H1 (cell line): ENCODE data around the gene SETD1B. TPM values are rescaled to one million over a fixed set of nuclear protein-coding genes. Genes with fewer than 3 reads are reported as not detected.

Experiments
- CTCF ChIA-PET: fragments of 300-600 bp; sonication (Branson Sonifier 250); formaldehyde crosslinking; loops from one replicate; lab custom pipeline; 2021; ENCODE audit not compliant: partially characterized antibody; lab: Charles Lee
- POLR2A ChIA-PET: fragments of 300-600 bp; sonication (Branson Sonifier 250); formaldehyde crosslinking; loops from one replicate; lab custom pipeline; 2021; ENCODE audit warnings: inconsistent platforms; ENCODE audit not compliant: partially characterized antibody; lab: Charles Lee
- DNase-seq, 2 experiments: peaks; one replicate each; pipeline versions ENCODE4 v3.0.0 to v3.0.0-alpha.2; 2010 to 2022; ENCODE audit warnings: low spot score in 2 of 2, low read depth in 1 of 2, mixed read lengths in 1 of 2
- FAIRE-seq: peaks from 2 replicates; lab custom pipeline; 2011; peaks lifted over from hg19 to GRCh38; lab: Jason Lieb, UNC
- H2AFZ ChIP-seq: 2 replicates; pipeline ENCODE4 v1.8.1; 2012; ENCODE audit warnings: low read length, inconsistent platforms
- H2AK5ac ChIP-seq: 2 replicates; pipeline ENCODE4 v1.6.1; 2013; ENCODE audit warnings: low read depth, low read length
- H2BK120ac ChIP-seq: replicated peaks from 2 replicates; pipeline ENCODE3; 2013; ENCODE audit warnings: low read depth, low read length, inconsistent platforms
- H2BK12ac ChIP-seq: 2 replicates; pipeline ENCODE4 v1.6.1; 2013; ENCODE audit warnings: low read depth, low read length
- H2BK15ac ChIP-seq: 2 replicates; pipeline ENCODE4 v1.6.1; 2013; ENCODE audit warnings: low read length
- H2BK20ac ChIP-seq: 2 replicates; pipeline ENCODE4 v1.6.1; 2013; ENCODE audit warnings: low read length
- H2BK5ac ChIP-seq: 2 replicates; pipeline ENCODE4 v1.6.1; 2013; ENCODE audit warnings: low read depth, low read length
- H3K14ac ChIP-seq: 2 replicates; pipeline ENCODE4 v1.6.1; 2013; ENCODE audit warnings: inconsistent platforms; ENCODE audit not compliant: insufficient read length
- H3K18ac ChIP-seq: 2 replicates; pipeline ENCODE4 v1.6.1; 2013; ENCODE audit warnings: low read length; ENCODE audit errors: extremely low read depth
- H3K23ac ChIP-seq: 2 replicates; pipeline ENCODE4 v1.6.1; 2013; ENCODE audit warnings: inconsistent platforms; ENCODE audit not compliant: insufficient read length
- H3K23me2 ChIP-seq: 2 replicates; pipeline ENCODE4 v1.6.1; 2013; ENCODE audit warnings: low read depth, low read length
- H3K27ac ChIP-seq: 2 replicates; pipeline ENCODE4 v1.6.1; 2011; ENCODE audit warnings: low read depth, low read length, inconsistent platforms
- H3K27me3 ChIP-seq, 4 experiments: replicated peaks in 1 of 4; 1 replicate in 1 of 4; 2 replicates in 3 of 4; pipeline versions ENCODE4 v1.6.1 to v1.8.1; 2011 to 2013; ENCODE audit warnings: low read length in 3 of 4, mild to moderate bottlenecking in 3 of 4, inconsistent platforms in 2 of 4, mixed read lengths in 2 of 4, moderate library complexity in 1 of 4; ENCODE audit not compliant: control insufficient read depth in 3 of 4, insufficient read depth in 3 of 4; ENCODE audit errors: extremely low read depth in 1 of 4
- H3K36me3 ChIP-seq, 4 experiments: 2 replicates each; pipeline versions ENCODE4 v1.6.1 to v1.8.1; 2011 to 2013; ENCODE audit warnings: mild to moderate bottlenecking in 4 of 4, low read length in 3 of 4, moderate library complexity in 2 of 4, control low read depth in 1 of 4, inconsistent platforms in 1 of 4; ENCODE audit not compliant: insufficient read depth in 4 of 4, control insufficient read depth in 2 of 4
- H3K4ac ChIP-seq: replicated peaks from 2 replicates; pipeline ENCODE3; 2013; ENCODE audit warnings: low read length, low read depth, mixed read lengths, inconsistent platforms; ENCODE audit not compliant: insufficient read length
- H3K4me1 ChIP-seq, 4 experiments: replicated peaks in 1 of 4; 1 replicate in 1 of 4; 2 replicates in 3 of 4; pipeline versions ENCODE4 v1.6.1 to v1.8.1; 2011 to 2013; ENCODE audit warnings: low read length in 3 of 4, inconsistent platforms in 2 of 4, mixed read lengths in 1 of 4; ENCODE audit not compliant: insufficient read depth in 4 of 4, control insufficient read depth in 3 of 4
- H3K4me2 ChIP-seq, 2 experiments: 2 replicates each; pipeline versions ENCODE4 v1.6.1 to v1.8.1; 2011 to 2013; ENCODE audit warnings: low read depth in 2 of 2, low read length in 2 of 2, control low read depth in 1 of 2, inconsistent platforms in 1 of 2, mild to moderate bottlenecking in 1 of 2; ENCODE audit not compliant: insufficient read depth in 1 of 2
- H3K4me3 ChIP-seq, 4 experiments: fragments of 200-600, 300-600 bp in 1 of 4; sonication (generic), shearing (Covaris generic), sonication (Bioruptor Twin) in 1 of 4; 2 replicates each; pipeline versions ENCODE4 v1.5.1 to v1.8.1; 2011 to 2016; ENCODE audit warnings: low read length in 4 of 4, low read depth in 3 of 4, control low read depth in 2 of 4, inconsistent platforms in 2 of 4, mild to moderate bottlenecking in 2 of 4, mixed read lengths in 1 of 4, moderate library complexity in 1 of 4; ENCODE audit not compliant: insufficient read depth in 2 of 4; ENCODE audit errors: extremely low read depth in 1 of 4
- H3K56ac ChIP-seq: replicated peaks from 2 replicates; pipeline ENCODE3; 2013; ENCODE audit warnings: low read depth, mild to moderate bottlenecking, mixed read lengths, low read length, inconsistent platforms; ENCODE audit not compliant: insufficient read length
- H3K79me1 ChIP-seq: 2 replicates; pipeline ENCODE4 v1.6.1; 2013; ENCODE audit warnings: low read depth, low read length, control low read depth
- H3K79me2 ChIP-seq, 2 experiments: 2 replicates each; pipeline versions ENCODE4 v1.6.1 to v1.8.1; 2012 to 2013; ENCODE audit warnings: low read length in 2 of 2, mild to moderate bottlenecking in 2 of 2, inconsistent platforms in 1 of 2; ENCODE audit not compliant: insufficient read depth in 2 of 2, control insufficient read depth in 1 of 2
- H3K9ac ChIP-seq, 4 experiments: replicated peaks in 1 of 4; 1 replicate in 1 of 4; 2 replicates in 3 of 4; pipeline versions ENCODE4 v1.6.1 to v1.8.1; 2011 to 2013; ENCODE audit warnings: low read depth in 3 of 4, low read length in 3 of 4, control low read depth in 2 of 4, mild to moderate bottlenecking in 2 of 4, moderate library complexity in 2 of 4, inconsistent platforms in 1 of 4; ENCODE audit errors: extremely low read depth in 1 of 4
- H3K9me3 ChIP-seq, 2 experiments: 2 replicates each; pipeline versions ENCODE4 v1.6.1 to v1.8.1; 2012 to 2013; ENCODE audit warnings: mild to moderate bottlenecking in 2 of 2, moderate library complexity in 2 of 2, control low read depth in 1 of 2, inconsistent platforms in 1 of 2, low read depth in 1 of 2, low read length in 1 of 2, mixed read lengths in 1 of 2; ENCODE audit not compliant: insufficient read depth in 2 of 2
- H4K20me1 ChIP-seq, 2 experiments: replicated peaks in 1 of 2; 2 replicates each; pipeline versions ENCODE3 to v1.8.1; 2011 to 2013; ENCODE audit warnings: inconsistent platforms in 2 of 2, low read length in 2 of 2, mild to moderate bottlenecking in 1 of 2; ENCODE audit not compliant: insufficient read depth in 2 of 2, control insufficient read depth in 1 of 2
- H4K5ac ChIP-seq: 2 replicates; pipeline ENCODE4 v1.6.1; 2013; ENCODE audit warnings: low read length, low read depth, mixed read lengths, inconsistent platforms; ENCODE audit not compliant: insufficient read length
- H4K8ac ChIP-seq: 2 replicates; pipeline ENCODE4 v1.8.0; 2013; ENCODE audit warnings: mild to moderate bottlenecking, moderate library complexity, low read length, inconsistent platforms; ENCODE audit not compliant: insufficient read depth; ENCODE audit errors: extremely low read depth
- H4K91ac ChIP-seq: replicated peaks from 2 replicates; pipeline ENCODE3; 2013; ENCODE audit warnings: low read length, mixed read lengths, inconsistent platforms; ENCODE audit not compliant: insufficient read length
- ATF3 ChIP-seq: IDR thresholded peaks from 2 replicates; pipeline ENCODE4 v1.6.1; 2011; ENCODE audit warnings: low read depth, mild to moderate bottlenecking, low read length; ENCODE audit not compliant: insufficient read depth
- BRCA1 ChIP-seq: IDR thresholded peaks from 2 replicates; pipeline ENCODE4 v1.6.1; 2012; ENCODE audit warnings: low read depth, low read length, improper control_type of control experiment
- CTBP2 ChIP-seq: IDR thresholded peaks from 2 replicates; pipeline ENCODE4 v1.7.0; 2011; ENCODE audit warnings: borderline replicate concordance, mild to moderate bottlenecking, moderate library complexity, mixed read lengths, low read length; ENCODE audit not compliant: insufficient read depth, insufficient read length
- FOSL1 ChIP-seq: IDR thresholded peaks from 2 replicates; pipeline ENCODE4 v1.6.1; 2011; ENCODE audit warnings: mild to moderate bottlenecking, low read depth, low read length, moderate library complexity; ENCODE audit not compliant: insufficient read depth
- MAX ChIP-seq: IDR thresholded peaks from 2 replicates; pipeline ENCODE4 v1.6.1; 2012; ENCODE audit warnings: inconsistent platforms
- POLR2A ChIP-seq, 2 experiments: IDR thresholded peaks; 1 replicate in 1 of 2; 2 replicates in 1 of 2; pipeline ENCODE4 v1.6.1; 2011; ENCODE audit warnings: low read depth in 2 of 2, low read length in 2 of 2, mild to moderate bottlenecking in 2 of 2; ENCODE audit errors: control extremely low read depth in 1 of 2
- SIX5 ChIP-seq: IDR thresholded peaks from 2 replicates; pipeline ENCODE4 v1.6.1; 2011; ENCODE audit warnings: mild to moderate bottlenecking, low read depth, low read length
- TAF1 ChIP-seq: IDR thresholded peaks from 2 replicates; pipeline ENCODE4 v1.6.1; 2011; ENCODE audit warnings: mild to moderate bottlenecking, low read depth, low read length
- TBP ChIP-seq: IDR thresholded peaks from 2 replicates; pipeline ENCODE4 v1.6.1; 2011; ENCODE audit warnings: low read depth, low read length, improper control_type of control experiment
- TEAD4 ChIP-seq: IDR thresholded peaks from 2 replicates; pipeline ENCODE4 v1.6.1; 2012; ENCODE audit warnings: low read depth, low read length, inconsistent platforms, mixed read lengths
- WGBS, 2 experiments: shearing (Covaris generic) in 1 of 2; methylation state at CpG; one replicate each; pipeline versions ENCODE4 v1.1.6 to v1.1.7; 2013 to 2015; ENCODE audit warnings: low lambda C conversion rate in 2 of 2, mixed read lengths in 2 of 2, inconsistent platforms in 1 of 2, low coverage in 1 of 2, missing lambda C conversion rate in 1 of 2; ENCODE audit not compliant: insufficient replicate concordance in 2 of 2, insufficient coverage in 1 of 2, insufficient read length in 1 of 2; ENCODE audit errors: extremely low coverage in 1 of 2, missing lambda C conversion rate in 1 of 2; 5-methylcytosine and 5-hydroxymethylcytosine counted together
- polyA plus RNA-seq, 7 experiments: library from polyadenylated mRNA; depleted of rRNA in 3 of 7; stranded (reverse) in 5 of 7; unstranded in 2 of 7; fragments of >200 nt in 5 of 7; fragments of 200-250 nt in 2 of 7; gene quantifications; 1 replicate in 5 of 7; 2 replicates in 1 of 7; 4 replicates in 1 of 7; pipeline versions ENCODE4 v1.2.1 to v1.2.3, GENCODE V29; 2011 to 2013; ENCODE audit warnings: missing spikeins in 2 of 7, mixed read lengths in 2 of 7
- total RNA-seq: library from RNA; stranded (reverse); fragmentation: NEBNext Ultra II Directional; extraction: Animal tissue kit (Norgen Biotek cat#: 25700); gene quantifications from 2 replicates; pipeline ENCODE4 v1.2.1, GENCODE V29; 2021
- TF ChIP-seq, protein P1 (sequence below): IDR thresholded peaks from 2 replicates; pipeline ENCODE4 v1.6.1; 2012; ENCODE audit warnings: inconsistent platforms

The SETD1B gene
- total and polyA plus RNA-seq, 2 of the 8 experiments (the other 6 are each of a cell fraction or from before 2014, with no cell fraction given): 1.3 to 17.7 TPM

GRCh38 chr12:121774968-121775474, 28.8 kb upstream of the SETD1B start:
- Histone ChIP-seq H3K9me3 (no peaks in the 10 kb centered on the region), H3K4ac (peak overlapping the region; percentile 71), H4K20me1 (peaks cover 0 to 4% of the 10 kb centered on the region in 2 experiments), H3K79me2 (no peaks in the 10 kb centered on the region), H3K14ac (no peak overlapping the region), H3K27me3 (no peaks in the 10 kb centered on the region), H3K27ac (peak overlapping the region; percentile 45; the same call in 1 of the 2 replicates), H4K91ac (peak overlapping the region; percentile 90), H4K5ac (peak overlapping the region; percentile 36), H3K18ac (peak overlapping the region; percentile 83), H2BK20ac (peak overlapping the region; percentile 7; the same call in 1 of the 2 replicates), H2AK5ac (no peak overlapping the region), H3K9ac (no peak overlapping the region; a peak in 2 of 7 replicates), H2BK120ac (no peak overlapping the region), H3K56ac (peak overlapping the region; percentile 3), H3K4me3 (no peak overlapping the region), H4K8ac (0 out of 2 replicates have a peak overlapping the region, but pooled peaks have one; percentile 69), H2BK15ac (no peak overlapping the region), H2BK5ac (peak overlapping the region; percentile 76), H3K79me1 (no peaks in the 10 kb centered on the region), H3K4me2 (peak overlapping the region; percentile 7 to 26; a peak in 3 of 4 replicates), H3K4me1 (peaks cover 0 to 18% (median 14%) of the 10 kb centered on the region in 4 experiments; a peak in 6 of 7 replicates), H3K36me3 (no peaks in the 10 kb centered on the region; a peak in 3 of 8 replicates), H3K23ac (no peak overlapping the region), H3K23me2 (no peaks in the 10 kb centered on the region), H2AFZ (no peak overlapping the region), H2BK12ac (0 out of 2 replicates have a peak overlapping the region, but pooled peaks have one; percentile 68)
- DNase-seq (no peak), FAIRE-seq (no peak)
- 54% methylated on average over 7 of the region's 14 CpGs; no CpG with 5 or more reads in 1 of the 2 experiments for WGBS, 2 experiments
- CTCF ChIA-PET: interaction anchor here (0.6 to 18.5 kb wide), 17 partner anchors 13 to 1227 kb away, joined by 3 to 335 read pairs (median 5); partner anchors contain the start of genes MORN3, RHOF and TMEM120B
- POLR2A ChIA-PET: interaction anchor here (0.7 to 34.9 kb wide), 6 partner anchors 25 to 114 kb away, joined by 3 to 958 read pairs (median 4); partner anchors contain the start of genes PSMD9, RHOF, SETD1B and TMEM120B
- TF ChIP-seq, protein P1, sequence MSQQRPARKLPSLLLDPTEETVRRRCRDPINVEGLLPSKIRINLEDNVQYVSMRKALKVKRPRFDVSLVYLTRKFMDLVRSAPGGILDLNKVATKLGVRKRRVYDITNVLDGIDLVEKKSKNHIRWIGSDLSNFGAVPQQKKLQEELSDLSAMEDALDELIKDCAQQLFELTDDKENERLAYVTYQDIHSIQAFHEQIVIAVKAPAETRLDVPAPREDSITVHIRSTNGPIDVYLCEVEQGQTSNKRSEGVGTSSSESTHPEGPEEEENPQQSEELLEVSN: no peak
- TF ChIP-seq CTBP2 (no peak), FOSL1 (no peak), POLR2A (IDR thresholded peaks at IDR 0.05; ENCODE audit: control extremely low read depth in 1 of 2, low read depth in 2 of 2, low read length in 2 of 2) (no peak), ATF3 (no peak), BRCA1 (no peak), MAX (peak; percentile 74), SIX5 (no peak), TEAD4 (peak; percentile 97), TBP (0 out of 2 replicates have a peak, but pooled peaks have one; percentile 26), TAF1 (0 out of 2 replicates have a peak, but pooled peaks have one; percentile 17)
